Measurements from ENCODE around the gene ZSWIM3.
A peak's percentile ranks its signal among the peaks of the same experiment; 100 is the strongest.

Gene ZSWIM3

DNA sequence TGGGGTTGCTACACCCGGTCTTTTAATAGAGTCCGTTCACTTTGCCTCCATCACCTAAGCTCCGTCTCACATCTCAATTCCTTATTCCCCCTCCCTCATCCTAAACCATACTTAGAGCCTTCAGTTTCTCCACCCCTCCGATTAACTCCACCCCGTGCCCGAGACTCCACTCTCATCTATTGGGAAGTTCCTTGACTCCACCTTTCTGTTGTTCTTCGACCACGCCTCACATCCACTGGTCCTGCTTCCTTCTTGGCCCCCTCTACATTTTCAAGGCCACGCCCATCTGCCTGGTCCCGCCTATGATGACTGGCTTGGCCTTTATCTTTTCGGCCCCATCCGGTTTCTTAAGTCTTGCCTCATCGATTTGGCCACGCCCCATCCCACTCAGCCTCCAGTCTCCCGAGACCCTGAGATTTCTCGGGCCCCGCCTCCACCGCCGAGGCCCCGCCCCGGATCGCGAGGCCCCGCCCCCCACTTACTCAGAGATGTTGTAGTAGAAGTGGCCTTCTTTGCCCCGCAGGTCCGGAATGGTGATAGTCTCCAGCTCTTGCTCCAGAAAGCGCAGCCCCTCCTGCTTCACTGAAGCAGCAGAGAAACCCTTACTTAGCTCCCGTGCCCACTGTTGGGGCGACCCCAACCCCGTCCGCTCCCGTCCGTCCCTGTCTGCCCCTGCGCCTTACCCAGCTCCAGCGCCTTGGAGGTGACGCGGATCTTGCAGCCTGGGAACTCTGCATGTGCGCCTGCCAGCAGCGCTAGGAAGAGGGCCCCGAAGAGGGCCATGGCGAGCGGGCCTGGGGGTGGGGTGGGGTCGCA lies 53.5 kb downstream of the ZSWIM3 start:
- Histone ChIP-seq H3K36me3 (ENCODE audit: control insufficient read depth, low read length) (no peaks in the 10 kb centered on the region), H3K4me3 (ENCODE audit: low read length) (peak overlapping the region; percentile 27; the same call in 1 of the 2 replicates), H4K20me1 (ENCODE audit: control insufficient read depth, insufficient read depth, low read depth, low read length) (no peaks in the 10 kb centered on the region), H3K4me1 (ENCODE audit: control insufficient read depth, low read length) (peaks cover 14% of the 10 kb centered on the region), H3K4me2 (ENCODE audit: low read length) (peak overlapping the region; percentile 43), H3K9me2 (replicated peaks; ENCODE audit: control insufficient read depth, low read length) (no peaks in the 10 kb centered on the region), H3K9me3 (ENCODE audit: control insufficient read depth, insufficient read depth, low read length) (no peaks in the 10 kb centered on the region), H3K27ac (ENCODE audit: low read depth, low read length) (no peak overlapping the region), H3K79me2 (ENCODE audit: control insufficient read depth, low read length) (no peaks in the 10 kb centered on the region), H3K27me3 (ENCODE audit: control insufficient read depth, low read length) (peaks cover 20% of the 10 kb centered on the region), H3F3A (ENCODE audit: control insufficient read depth, insufficient read depth) (no peaks in the 10 kb centered on the region)
- TF ChIP-seq, protein P1, sequence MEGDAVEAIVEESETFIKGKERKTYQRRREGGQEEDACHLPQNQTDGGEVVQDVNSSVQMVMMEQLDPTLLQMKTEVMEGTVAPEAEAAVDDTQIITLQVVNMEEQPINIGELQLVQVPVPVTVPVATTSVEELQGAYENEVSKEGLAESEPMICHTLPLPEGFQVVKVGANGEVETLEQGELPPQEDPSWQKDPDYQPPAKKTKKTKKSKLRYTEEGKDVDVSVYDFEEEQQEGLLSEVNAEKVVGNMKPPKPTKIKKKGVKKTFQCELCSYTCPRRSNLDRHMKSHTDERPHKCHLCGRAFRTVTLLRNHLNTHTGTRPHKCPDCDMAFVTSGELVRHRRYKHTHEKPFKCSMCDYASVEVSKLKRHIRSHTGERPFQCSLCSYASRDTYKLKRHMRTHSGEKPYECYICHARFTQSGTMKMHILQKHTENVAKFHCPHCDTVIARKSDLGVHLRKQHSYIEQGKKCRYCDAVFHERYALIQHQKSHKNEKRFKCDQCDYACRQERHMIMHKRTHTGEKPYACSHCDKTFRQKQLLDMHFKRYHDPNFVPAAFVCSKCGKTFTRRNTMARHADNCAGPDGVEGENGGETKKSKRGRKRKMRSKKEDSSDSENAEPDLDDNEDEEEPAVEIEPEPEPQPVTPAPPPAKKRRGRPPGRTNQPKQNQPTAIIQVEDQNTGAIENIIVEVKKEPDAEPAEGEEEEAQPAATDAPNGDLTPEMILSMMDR (IDR thresholded peaks at IDR 0.05; ENCODE audit: low read depth, low read length, poor library complexity, severe bottlenecking), result no peak
- TF ChIP-seq EZH2phosphoT487 (IDR thresholded peaks at IDR 0.05; ENCODE audit: borderline replicate concordance, low read length), result no peak

DNA sequence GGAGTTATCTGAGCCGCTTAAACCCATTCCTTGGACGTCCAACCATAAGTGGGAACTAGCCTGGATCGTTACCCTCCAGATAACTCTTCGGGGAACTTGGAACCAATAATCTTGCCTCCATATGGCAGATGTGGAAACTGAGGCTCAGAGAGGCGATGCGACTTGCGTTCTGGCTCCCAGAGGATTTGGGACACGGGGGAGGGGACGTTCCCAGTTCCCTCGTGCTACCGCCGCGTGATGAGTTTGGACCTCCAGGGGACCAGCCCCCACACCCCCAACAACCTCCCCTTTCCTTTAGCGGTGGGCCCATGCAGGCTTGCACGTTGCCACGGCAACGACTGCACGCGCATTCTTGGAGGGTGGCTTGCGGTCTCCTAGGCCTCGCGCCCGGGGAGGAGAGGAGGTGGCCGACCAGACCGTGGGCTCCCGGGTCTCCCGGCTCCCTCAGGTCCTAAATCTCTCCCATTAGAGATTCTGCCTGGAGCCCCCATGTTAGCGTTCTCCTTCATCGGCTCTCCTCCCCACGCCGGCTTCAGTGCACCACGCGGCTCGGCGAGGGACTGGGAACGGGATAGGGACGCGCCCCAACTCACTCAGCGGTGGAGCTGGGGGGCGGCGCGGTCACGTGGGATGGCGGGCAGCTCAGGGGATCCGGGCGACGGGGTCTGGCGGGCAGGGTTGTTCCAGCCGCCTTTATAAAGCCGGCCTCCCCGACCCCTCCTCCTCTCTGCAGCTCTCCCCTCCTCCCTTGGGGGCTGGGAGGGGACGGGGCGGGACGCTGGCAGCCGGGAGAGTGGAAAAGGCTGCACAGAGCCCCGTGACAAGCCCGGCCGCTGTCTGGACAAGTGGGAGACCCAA lies 54.3 kb downstream of the ZSWIM3 start, which contains the start of gene PLTP:
TSS of gene PLTP (minus strand) at position 670 of the 858 bp plus-strand sequence. CDS start 703 bp downstream, outside the sequence.
- H3K4me1 ChIP-seq (ENCODE audit: control insufficient read depth, low read length), result peaks cover 14% of the 10 kb centered on the region
- no peaks in the 10 kb centered on the region for H4K20me1 ChIP-seq (ENCODE audit: control insufficient read depth, insufficient read depth, low read depth, low read length)
- no peak for TF ChIP-seq EZH2phosphoT487 (IDR thresholded peaks at IDR 0.05; ENCODE audit: borderline replicate concordance, low read length)
- TF ChIP-seq, protein P1 (IDR thresholded peaks at IDR 0.05; ENCODE audit: low read depth, low read length, poor library complexity, severe bottlenecking), result no peak
- H3K27ac ChIP-seq (ENCODE audit: low read depth, low read length), result no peak within 1 kb of the TSS
- H3K9me2 ChIP-seq (replicated peaks; ENCODE audit: control insufficient read depth, low read length), result no peaks in the 10 kb centered on the region
- H3K4me3 ChIP-seq (ENCODE audit: low read length), result no peak within 1 kb of the TSS; the same call in 1 of the 2 replicates
- peaks cover 22% of the 10 kb centered on the region for H3K27me3 ChIP-seq (ENCODE audit: control insufficient read depth, low read length)
- H3K4me2 ChIP-seq (ENCODE audit: low read length), result peak within 1 kb of the TSS; percentile 26
- H3K36me3 ChIP-seq (ENCODE audit: control insufficient read depth, low read length), result no peaks in the 10 kb centered on the region
- H3K9me3 ChIP-seq (ENCODE audit: control insufficient read depth, insufficient read depth, low read length), result no peaks in the 10 kb centered on the region
- H3F3A ChIP-seq (ENCODE audit: control insufficient read depth, insufficient read depth), result no peaks in the 10 kb centered on the region
- no peaks in the 10 kb centered on the region for H3K79me2 ChIP-seq (ENCODE audit: control insufficient read depth, low read length)

DNA sequence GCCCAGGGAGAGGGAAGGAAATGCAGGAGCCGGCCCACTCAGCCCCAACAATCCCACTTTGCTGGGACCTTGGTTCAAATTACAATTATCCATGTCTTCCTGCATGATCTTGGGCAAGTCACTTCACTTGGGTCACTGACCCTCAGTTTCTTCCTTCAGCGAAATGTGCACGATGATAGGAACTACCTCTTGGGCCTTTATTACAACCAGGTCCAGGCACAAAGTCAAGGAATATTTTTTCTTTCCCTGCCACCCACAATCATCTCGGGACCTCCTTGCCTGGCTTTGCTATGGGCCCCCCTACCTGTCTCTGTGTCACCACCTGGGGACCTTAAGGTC lies 54.9 kb downstream of the ZSWIM3 start:
- Histone ChIP-seq H3K9me3 (ENCODE audit: control insufficient read depth, insufficient read depth, low read length) (no peaks in the 10 kb centered on the region), H3K4me2 (ENCODE audit: low read length) (no peak overlapping the region), H3K27ac (ENCODE audit: low read depth, low read length) (no peak overlapping the region), H3K79me2 (ENCODE audit: control insufficient read depth, low read length) (no peaks in the 10 kb centered on the region), H3F3A (ENCODE audit: control insufficient read depth, insufficient read depth) (no peaks in the 10 kb centered on the region), H3K4me1 (ENCODE audit: control insufficient read depth, low read length) (peaks cover 14% of the 10 kb centered on the region), H3K9me2 (replicated peaks; ENCODE audit: control insufficient read depth, low read length) (no peaks in the 10 kb centered on the region), H3K36me3 (ENCODE audit: control insufficient read depth, low read length) (no peaks in the 10 kb centered on the region), H4K20me1 (ENCODE audit: control insufficient read depth, insufficient read depth, low read depth, low read length) (no peaks in the 10 kb centered on the region), H3K4me3 (ENCODE audit: low read length) (no peak overlapping the region), H3K27me3 (ENCODE audit: control insufficient read depth, low read length) (peaks cover 22% of the 10 kb centered on the region)
- TF ChIP-seq, protein P1 (IDR thresholded peaks at IDR 0.05; ENCODE audit: low read depth, low read length, poor library complexity, severe bottlenecking), result no peak
- no peak for TF ChIP-seq EZH2phosphoT487 (IDR thresholded peaks at IDR 0.05; ENCODE audit: borderline replicate concordance, low read length)

Data from DOHH2 (cell line).